T-cell (primary cell): ENCODE results near the gene UBE2V1. TPM values are rescaled to one million over a fixed set of nuclear protein-coding genes. Genes with fewer than 3 reads are reported as not detected.

Experiments used
- ATAC-seq, 4 experiments: fragments of 200-7000 bp in 3 of 4; fragments of 150-1000 bp in 1 of 4; cut with Tn5 transposase; replicated peaks in 1 of 4; 1 replicate in 3 of 4; 2 replicates in 1 of 4; pipeline ENCODE4 v1.10.0; 2021; ENCODE audit warnings: moderate library complexity in 3 of 4, mild to moderate bottlenecking in 2 of 4, moderate number of reproducible peaks in 1 of 4
- CTCF ChIA-PET, 2 donors: fragments of 300-600 bp; sonication (Branson Sonifier 250); formaldehyde crosslinking; loops; one replicate each; lab custom pipeline; 2022; ENCODE audit warnings: antibody characterized with exemption in 2 of 2; lab: Charles Lee
- POLR2A ChIA-PET, 2 donors: fragments of 300-600 bp; sonication (Branson Sonifier 250); formaldehyde crosslinking; loops; one replicate each; lab custom pipeline; 2022; ENCODE audit warnings: antibody characterized with exemption in 2 of 2; lab: Charles Lee
- DNase-seq, 35 experiments: peaks; one replicate each; pipeline versions ENCODE4 v3.0.0 to v3.0.0-alpha.2; 2013 to 2023
- H3K27ac ChIP-seq: one replicate; pipeline ENCODE4 v1.5.1; 2013; ENCODE audit warnings: low read length
- H3K27me3 ChIP-seq, 2 experiments: replicated peaks in 1 of 2; 1 replicate in 1 of 2; 2 replicates in 1 of 2; pipeline versions ENCODE4 v1.6.1 to v1.7.0; 2013; ENCODE audit warnings: low read length in 1 of 2, mixed read lengths in 1 of 2; ENCODE audit not compliant: control insufficient read depth in 2 of 2, insufficient read depth in 2 of 2; ENCODE audit errors: extremely low read depth in 1 of 2
- H3K36me3 ChIP-seq, 2 donors: 1 replicate in 1 of 2; 2 replicates in 1 of 2; pipeline versions ENCODE4 v1.6.1 to v1.7.0; 2013; ENCODE audit warnings: low read length in 1 of 2; ENCODE audit not compliant: control insufficient read depth in 2 of 2, insufficient read depth in 1 of 2; ENCODE audit errors: extremely low read depth in 1 of 2
- H3K4me1 ChIP-seq, 2 experiments: 1 replicate in 1 of 2; 2 replicates in 1 of 2; pipeline versions ENCODE4 v1.6.1 to v1.7.0; 2013; ENCODE audit warnings: low read length in 2 of 2, mixed read lengths in 1 of 2; ENCODE audit not compliant: insufficient read depth in 2 of 2, control insufficient read depth in 1 of 2; ENCODE audit errors: extremely low read depth in 1 of 2
- H3K4me3 ChIP-seq, 2 donors: 1 replicate in 1 of 2; 2 replicates in 1 of 2; pipeline versions ENCODE4 v1.5.1 to v1.7.0; 2013; ENCODE audit warnings: mild to moderate bottlenecking in 2 of 2, low read length in 1 of 2, moderate library complexity in 1 of 2; ENCODE audit not compliant: control insufficient read depth in 1 of 2; ENCODE audit errors: extremely low read depth in 1 of 2
- H3K9me3 ChIP-seq: 2 replicates; pipeline ENCODE4 v1.7.0; 2013
- H3K27ac Mint-ChIP-seq, 2 donors: one replicate each; pipeline ENCODE4 v1.8.0; 2020 to 2021; ENCODE audit warnings: mild to moderate bottlenecking in 2 of 2, mixed read lengths in 2 of 2
- H3K27me3 Mint-ChIP-seq, 2 donors: one replicate each; pipeline ENCODE4 v1.8.0; 2021 to 2022; ENCODE audit warnings: mixed read lengths in 2 of 2
- H3K36me3 Mint-ChIP-seq: one replicate; pipeline ENCODE4 v1.8.0; 2021; ENCODE audit warnings: mixed read lengths
- H3K4me1 Mint-ChIP-seq, 3 donors: one replicate each; pipeline ENCODE4 v1.8.0; 2020 to 2022; ENCODE audit warnings: mixed read lengths in 3 of 3, mild to moderate bottlenecking in 1 of 3
- H3K4me3 Mint-ChIP-seq, 3 donors: one replicate each; pipeline ENCODE4 v1.8.0; 2020 to 2022; ENCODE audit warnings: mild to moderate bottlenecking in 3 of 3, mixed read lengths in 3 of 3, moderate library complexity in 3 of 3
- H3K9me3 Mint-ChIP-seq, 3 donors: one replicate each; pipeline ENCODE4 v1.8.0; 2020 to 2022; ENCODE audit warnings: mixed read lengths in 3 of 3
- WGBS: methylation state at CpG from one replicate; pipeline ENCODE4 v1.1.5; 2013; ENCODE audit warnings: missing lambda C conversion rate; ENCODE audit not compliant: insufficient coverage; 5-methylcytosine and 5-hydroxymethylcytosine counted together
- total RNA-seq, 35 experiments: library from RNA in 6 of 35; stranded (reverse) in 6 of 35; fragments of 120-200 nt in 1 of 35; gene quantifications; one replicate each; pipeline versions ENCODE4 v1.2.1 to v1.2.4 and lab custom pipeline; 2013 to 2026

The UBE2V1 gene
- total RNA-seq, 5 donors from 2014 or later (not counting 1 experiment from before 2014, with no cell fraction given), result 107 to 194 (median 116) TPM

- Mint-ChIP-seq H3K27ac (no peak overlapping the region), H3K4me3 (no peak overlapping the region), H3K36me3 (peaks cover 30% of the 10 kb centered on the region), H3K9me3 (no peaks in the 10 kb centered on the region), H3K27me3 (no peaks in the 10 kb centered on the region), H3K4me1 (peaks cover 51 to 58% (median 54%) of the 10 kb centered on the region in 3 donors)
- POLR2A ChIA-PET, result no interaction called here
- peaks cover 9 to 48% of the 10 kb centered on the region in 2 donors for H3K36me3 ChIP-seq
- no peak overlapping the region for H3K4me3 ChIP-seq
- CTCF ChIA-PET, result interaction anchor here in 1 of 2 donors (0.5 kb wide), 1 partner anchor 10 kb away, joined by 3 read pairs; no protein-coding TSS in a partner anchor
- H3K27me3 ChIP-seq, result no peaks in the 10 kb centered on the region
- ATAC-seq (no peak), DNase-seq (no peak)
- no peak overlapping the region for H3K27ac ChIP-seq
- H3K4me1 ChIP-seq, result peaks cover 17 to 37% of the 10 kb centered on the region in 2 experiments
- H3K9me3 ChIP-seq, result no peaks in the 10 kb centered on the region
- 92% methylated on average over 3 of the region's 4 CpGs for WGBS
Measured at GRCh38 chr20:50144362-50144761, 31.4 kb upstream of the UBE2V1 start.

DNA sequence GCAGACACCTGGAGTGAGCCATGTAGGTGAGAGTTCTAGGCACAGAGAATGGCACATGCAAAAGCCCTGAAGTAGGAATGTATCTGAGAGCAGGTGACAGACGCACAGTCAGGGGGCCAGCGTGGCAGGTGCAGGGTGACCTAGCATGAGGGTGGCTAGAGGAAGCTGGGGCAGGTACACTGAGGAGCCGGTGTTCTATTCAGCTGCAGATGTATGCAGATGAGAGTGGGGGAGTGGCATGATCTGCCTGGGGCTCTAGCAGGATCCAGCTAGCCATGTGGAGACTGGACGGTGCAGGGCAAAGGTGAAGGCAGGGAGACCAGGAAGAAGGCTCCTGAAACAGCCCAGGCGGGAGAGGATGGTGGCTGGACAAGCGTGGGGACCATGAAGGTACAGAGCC is 29.9 kb upstream of the UBE2V1 start:
- H3K36me3 Mint-ChIP-seq, result peaks cover 29% of the 10 kb centered on the region
- H3K36me3 ChIP-seq, result peaks cover 7 to 49% of the 10 kb centered on the region in 2 donors
- POLR2A ChIA-PET, result no interaction called here

DNA sequence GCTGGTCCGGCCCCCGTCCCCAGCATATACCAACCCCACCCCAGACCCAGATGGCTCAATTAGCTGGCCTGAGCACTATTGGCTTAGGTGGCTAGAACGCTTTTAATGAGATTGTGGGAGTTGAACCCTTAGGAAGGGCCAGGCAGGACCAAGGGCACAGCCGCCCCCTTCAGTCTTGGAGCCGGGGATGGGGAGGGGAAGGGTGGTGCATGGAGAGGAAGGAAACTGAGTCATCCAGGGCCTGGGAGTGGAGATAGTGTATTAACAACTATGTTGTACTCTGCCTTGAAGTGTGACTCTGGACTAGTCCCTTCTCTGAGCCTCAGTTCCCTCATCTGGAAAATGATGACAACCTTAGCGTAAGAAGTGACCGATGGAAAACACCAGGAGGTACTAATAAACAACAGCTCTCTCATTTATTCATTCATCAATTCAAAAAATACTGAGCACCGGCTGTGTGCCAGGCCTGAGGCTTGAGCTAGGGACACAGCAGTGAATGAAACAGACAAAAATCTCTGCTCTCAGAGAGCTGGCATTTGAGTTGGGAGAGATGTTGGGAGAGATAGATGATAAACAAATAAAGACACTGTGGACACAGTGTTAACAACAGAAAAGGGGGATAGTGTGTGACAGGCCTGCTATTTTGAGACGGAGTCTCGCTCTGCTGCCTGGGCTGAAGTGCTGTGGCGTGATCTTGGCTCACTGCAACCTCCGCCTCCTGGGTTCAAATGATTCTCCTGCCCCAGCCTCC is 29.0 kb upstream of the UBE2V1 start:
- H3K4me3 ChIP-seq, result no peak overlapping the region
- peaks cover 39 to 45% (median 41%) of the 10 kb centered on the region in 3 donors for H3K4me1 Mint-ChIP-seq
- H3K36me3 Mint-ChIP-seq, result peaks cover 29% of the 10 kb centered on the region
- ChIA-PET CTCF (interaction anchor here in 1 of 2 donors (0.9 kb wide), 1 partner anchor 22 kb away, joined by 3 read pairs; no protein-coding TSS in a partner anchor), POLR2A (no interaction called here)
- peaks cover 12 to 13% of the 10 kb centered on the region in 2 experiments for H3K4me1 ChIP-seq
- no peak for DNase-seq
- H3K9me3 Mint-ChIP-seq, result no peaks in the 10 kb centered on the region
- H3K27me3 Mint-ChIP-seq, result no peaks in the 10 kb centered on the region
- no peaks in the 10 kb centered on the region for H3K27me3 ChIP-seq
- no peak overlapping the region for H3K27ac ChIP-seq
- no peak for ATAC-seq
- H3K4me3 Mint-ChIP-seq, result no peak overlapping the region
- WGBS, result 93% methylated on average over 7 of the region's 12 CpGs
- no peaks in the 10 kb centered on the region for H3K9me3 ChIP-seq
- H3K27ac Mint-ChIP-seq, result peak overlapping the region in 1 of 2 donors; percentile 31
- peaks cover 7 to 50% of the 10 kb centered on the region in 2 donors for H3K36me3 ChIP-seq

More for the DNA sequence above, 29.9 kb upstream of the UBE2V1 start:
- H3K4me3 ChIP-seq, result no peak overlapping the region
- no peak overlapping the region for H3K4me3 Mint-ChIP-seq
- ATAC-seq (no peak), DNase-seq (no peak)
- H3K9me3 ChIP-seq, result no peaks in the 10 kb centered on the region
- H3K4me1 ChIP-seq, result peaks cover 17 to 21% of the 10 kb centered on the region in 2 experiments
- H3K4me1 Mint-ChIP-seq, result peaks cover 42 to 46% (median 45%) of the 10 kb centered on the region in 3 donors
- no peaks in the 10 kb centered on the region for H3K27me3 ChIP-seq
- H3K9me3 Mint-ChIP-seq, result no peaks in the 10 kb centered on the region
- H3K27ac Mint-ChIP-seq, result peak overlapping the region in 1 of 2 donors; percentile 45
- no peak overlapping the region for H3K27ac ChIP-seq
- CTCF ChIA-PET, result interaction anchor here in 1 of 2 donors (0.6 kb wide), 1 partner anchor 368 kb away, joined by 3 read pairs; no protein-coding TSS in a partner anchor
- 97% methylated on average over 6 of the region's 6 CpGs for WGBS
- H3K27me3 Mint-ChIP-seq, result no peaks in the 10 kb centered on the region

DNA sequence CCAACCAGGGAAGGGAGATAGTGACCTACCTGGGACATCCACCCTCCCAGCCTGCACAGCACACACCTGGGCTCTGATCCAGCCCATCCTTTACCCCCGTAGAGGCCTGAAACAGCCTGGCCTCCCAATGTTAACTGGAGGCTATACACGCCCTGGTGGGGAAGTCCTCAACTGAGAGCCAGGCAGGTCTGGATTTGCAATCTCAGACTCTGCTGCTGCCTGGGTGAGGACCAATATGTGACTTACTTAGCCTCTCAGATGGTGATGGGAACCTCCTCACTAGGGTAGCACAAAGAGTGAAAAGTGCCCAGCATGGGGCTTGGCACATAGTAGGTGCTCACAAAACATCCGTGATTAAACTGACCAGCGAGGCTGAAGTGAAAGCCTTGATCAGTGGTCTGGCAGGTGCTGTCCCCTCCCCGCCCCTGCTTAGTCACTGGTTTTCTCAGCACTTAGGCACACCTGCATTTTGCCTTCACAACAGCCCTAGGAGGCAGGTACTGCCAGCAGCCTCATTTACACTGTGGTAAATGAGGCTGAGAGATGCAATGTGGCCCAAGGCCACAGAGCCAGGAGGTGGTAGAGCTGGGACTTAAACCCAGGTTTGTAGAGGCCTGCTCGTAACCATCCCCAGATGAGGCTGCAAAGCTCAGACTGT is 28.2 kb upstream of the UBE2V1 start:
- Mint-ChIP-seq H3K4me1 (peaks cover 32 to 39% (median 34%) of the 10 kb centered on the region in 3 donors), H3K9me3 (no peaks in the 10 kb centered on the region), H3K27ac (no peak overlapping the region), H3K4me3 (no peak overlapping the region), H3K27me3 (no peaks in the 10 kb centered on the region), H3K36me3 (peaks cover 31% of the 10 kb centered on the region)
- Histone ChIP-seq H3K36me3 (peaks cover 7 to 50% of the 10 kb centered on the region in 2 donors), H3K27me3 (no peaks in the 10 kb centered on the region), H3K4me3 (no peak overlapping the region), H3K4me1 (peaks cover 5% of the 10 kb centered on the region in 2 experiments), H3K9me3 (no peaks in the 10 kb centered on the region), H3K27ac (no peak overlapping the region)
- WGBS, result 100% methylated on average over 5 of the region's 6 CpGs
- CTCF ChIA-PET, result interaction anchor here in 1 of 2 donors (0.9 kb wide), 1 partner anchor 21 kb away, joined by 3 read pairs; no protein-coding TSS in a partner anchor
- ATAC-seq (no peak), DNase-seq (no peak)
- POLR2A ChIA-PET, result interaction anchor here in 1 of 2 donors (0.6 kb wide), 1 partner anchor 18 kb away, joined by 3 read pairs; no protein-coding TSS in a partner anchor

DNA sequence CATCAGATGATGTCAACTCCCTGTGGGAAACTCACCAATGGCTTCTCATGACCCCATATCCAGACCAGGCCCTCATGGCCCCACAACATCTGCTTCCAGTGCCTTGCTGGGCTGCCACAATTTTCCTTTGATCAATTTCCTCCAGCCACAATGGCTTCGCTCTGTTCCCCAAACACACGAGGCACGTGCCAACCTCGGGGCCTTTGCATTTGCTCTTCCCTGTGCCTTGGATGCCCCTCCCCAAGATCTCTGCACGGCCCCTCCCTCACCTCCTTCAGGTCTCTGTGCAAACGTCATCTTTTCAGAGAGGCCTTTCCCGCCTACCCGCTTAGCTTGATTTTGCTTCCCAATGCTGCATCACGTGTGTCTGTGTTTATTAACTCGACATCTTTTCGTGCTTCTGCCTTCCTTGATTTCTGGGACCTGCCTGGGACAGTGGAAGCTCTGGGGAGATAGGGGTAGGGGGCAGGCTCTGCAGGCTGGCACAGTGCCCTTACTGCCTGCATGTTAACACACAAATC is 27.4 kb upstream of the UBE2V1 start:
- ATAC-seq (no peak), DNase-seq (no peak)
- Mint-ChIP-seq H3K4me1 (peaks cover 31 to 37% (median 33%) of the 10 kb centered on the region in 3 donors), H3K36me3 (peaks cover 34% of the 10 kb centered on the region), H3K9me3 (no peaks in the 10 kb centered on the region), H3K4me3 (no peak overlapping the region), H3K27me3 (no peaks in the 10 kb centered on the region), H3K27ac (no peak overlapping the region)
- no peak overlapping the region for H3K4me3 ChIP-seq
- no peak overlapping the region for H3K27ac ChIP-seq
- H3K27me3 ChIP-seq, result no peaks in the 10 kb centered on the region
- ChIA-PET POLR2A (interaction anchor here in 1 of 2 donors (0.6 kb wide), 1 partner anchor 17 kb away, joined by 3 read pairs; no protein-coding TSS in a partner anchor), CTCF (no interaction called here)
- no peaks in the 10 kb centered on the region for H3K9me3 ChIP-seq
- 97% methylated on average over 9 of the region's 11 CpGs for WGBS
- H3K36me3 ChIP-seq, result peaks cover 7 to 50% of the 10 kb centered on the region in 2 donors
- H3K4me1 ChIP-seq, result no peaks in the 10 kb centered on the region
